Measurements from ENCODE around the gene SMYD4. TPM values are rescaled to one million over a fixed set of nuclear protein-coding genes. Genes with fewer than 3 reads are reported as not detected.
A peak's percentile ranks its signal among the peaks of the same experiment; 100 is the strongest.
"Not testable (repeated sequence)": the region's sequence is repeated elsewhere in the genome, so short reads cannot be mapped to it uniquely, and the experiment has no call there.

The SMYD4 gene
- polyA plus RNA-seq, 4 donors, result 5.1 to 15.5 (median 7.3) TPM

DNA sequence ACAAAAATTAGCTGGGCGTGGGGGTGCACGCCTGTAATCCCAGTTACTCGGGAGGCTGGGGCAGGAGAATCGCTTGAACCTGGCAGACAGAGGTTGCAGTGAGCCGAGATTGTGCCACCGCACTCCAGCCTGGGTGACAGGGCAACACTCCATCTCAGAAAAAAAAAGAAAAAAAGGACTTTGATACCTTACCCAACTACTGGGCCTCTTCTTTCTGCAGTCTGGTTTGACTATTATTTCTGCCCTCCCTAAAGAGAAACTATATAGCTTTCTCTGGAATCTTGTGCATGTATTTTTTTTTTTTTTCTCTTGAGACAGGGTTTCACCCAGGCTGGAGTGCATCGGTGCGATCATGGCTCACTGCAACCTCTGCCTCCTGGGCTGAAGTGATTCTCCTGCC, 31.9 kb downstream of the SMYD4 start:
- peak overlapping the region in 1 of 3 donors; percentile 84 for H3K27ac ChIP-seq (ENCODE audit: low read depth in 1 of 3, low read length in 2 of 3)
- H3K4me3 ChIP-seq (ENCODE audit: low read depth in 1 of 3, low read length in 3 of 3); H3K27me3 ChIP-seq (ENCODE audit: control insufficient read depth in 3 of 3, insufficient read depth in 3 of 3, low read length in 3 of 3); FAIRE-seq; H3K9me3 ChIP-seq (ENCODE audit: control insufficient read depth in 2 of 2, insufficient read depth in 1 of 2, low read depth in 1 of 2, low read length in 1 of 2): not testable (repeated sequence)
- H3K36me3 ChIP-seq (ENCODE audit: control insufficient read depth in 3 of 3, insufficient read depth in 2 of 3, low read depth in 1 of 3, low read length in 3 of 3), result peaks cover 2 to 51% (median 8%) of the 10 kb centered on the region in 3 donors
- DNase-seq, result peak; percentile 66 to 70
- H3K4me1 ChIP-seq (ENCODE audit: control insufficient read depth in 3 of 3, insufficient read depth in 2 of 3, low read depth in 1 of 3, low read length in 2 of 3), result peaks cover 0 to 21% (median 1%) of the 10 kb centered on the region in 3 donors
- 45 to 83% (median 57%) methylated on average over 8 of the region's 8 CpGs for WGBS, 3 donors

DNA sequence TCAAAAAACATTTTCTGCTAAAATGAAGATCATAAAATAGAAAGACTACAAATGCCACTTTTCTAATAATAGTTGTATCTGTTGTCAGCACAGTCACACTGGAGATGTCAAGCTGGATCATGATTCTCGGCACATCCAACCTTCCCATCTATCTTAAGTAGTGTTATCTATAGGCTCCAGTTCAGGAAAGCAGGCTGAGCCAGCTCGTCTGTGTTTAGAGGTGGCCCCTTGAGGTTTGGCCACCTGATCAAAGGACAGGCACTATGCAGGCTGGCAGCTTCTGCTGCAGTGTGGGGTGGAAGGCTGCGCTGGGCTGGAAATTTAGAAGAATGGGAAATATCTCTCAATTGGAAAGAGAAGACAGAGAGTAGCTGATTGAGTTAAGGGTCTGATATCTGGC, 32.4 kb downstream of the SMYD4 start:
- H3K4me3 ChIP-seq (ENCODE audit: low read depth in 1 of 3, low read length in 3 of 3), result no peak overlapping the region
- H3K4me1 ChIP-seq (ENCODE audit: control insufficient read depth in 3 of 3, insufficient read depth in 2 of 3, low read depth in 1 of 3, low read length in 2 of 3), result peaks cover 0 to 25% (median 1%) of the 10 kb centered on the region in 3 donors
- H3K27me3 ChIP-seq (ENCODE audit: control insufficient read depth in 3 of 3, insufficient read depth in 3 of 3, low read length in 3 of 3), result no peaks in the 10 kb centered on the region
- DNase-seq (peak in 1 of 2 donors; percentile 49), FAIRE-seq (no peak)
- WGBS, 3 donors, result 57 to 65% (median 60%) methylated on average over 3 of the region's 3 CpGs
- peaks cover 2 to 52% (median 8%) of the 10 kb centered on the region in 3 donors for H3K36me3 ChIP-seq (ENCODE audit: control insufficient read depth in 3 of 3, insufficient read depth in 2 of 3, low read depth in 1 of 3, low read length in 3 of 3)
- H3K27ac ChIP-seq (ENCODE audit: low read depth in 1 of 3, low read length in 2 of 3), result peak overlapping the region in 1 of 3 donors; percentile 82
- H3K9me3 ChIP-seq (ENCODE audit: control insufficient read depth in 2 of 2, insufficient read depth in 1 of 2, low read depth in 1 of 2, low read length in 1 of 2), result no peaks in the 10 kb centered on the region

- WGBS, 3 donors, result 42 to 63% (median 59%) methylated on average over 1 of the region's 1 CpG
- H3K36me3 ChIP-seq (ENCODE audit: control insufficient read depth in 3 of 3, insufficient read depth in 2 of 3, low read depth in 1 of 3, low read length in 3 of 3), result peaks cover 2 to 50% (median 8%) of the 10 kb centered on the region in 3 donors
- peak overlapping the region in 1 of 3 donors; percentile 82 for H3K27ac ChIP-seq (ENCODE audit: low read depth in 1 of 3, low read length in 2 of 3)
- no peak overlapping the region for H3K4me3 ChIP-seq (ENCODE audit: low read depth in 1 of 3, low read length in 3 of 3)
- no peaks in the 10 kb centered on the region for H3K9me3 ChIP-seq (ENCODE audit: control insufficient read depth in 2 of 2, insufficient read depth in 1 of 2, low read depth in 1 of 2, low read length in 1 of 2)
- no peak for DNase-seq
- no peak for FAIRE-seq
- no peaks in the 10 kb centered on the region for H3K27me3 ChIP-seq (ENCODE audit: control insufficient read depth in 3 of 3, insufficient read depth in 3 of 3, low read length in 3 of 3)
- H3K4me1 ChIP-seq (ENCODE audit: control insufficient read depth in 3 of 3, insufficient read depth in 2 of 3, low read depth in 1 of 3, low read length in 2 of 3), result peaks cover 0 to 25% (median 1%) of the 10 kb centered on the region in 3 donors
Measured at GRCh38 chr17:1796800-1797199, 32.9 kb downstream of the SMYD4 start.

GRCh38 chr17:1793447-1793806, 36.3 kb downstream of the SMYD4 start:
- Histone ChIP-seq H3K9me3 (ENCODE audit: control insufficient read depth in 2 of 2, insufficient read depth in 1 of 2, low read depth in 1 of 2, low read length in 1 of 2) (no peaks in the 10 kb centered on the region), H3K4me3 (ENCODE audit: low read depth in 1 of 3, low read length in 3 of 3) (no peak overlapping the region), H3K36me3 (ENCODE audit: control insufficient read depth in 3 of 3, insufficient read depth in 2 of 3, low read depth in 1 of 3, low read length in 3 of 3) (peaks cover 0 to 21% (median 2%) of the 10 kb centered on the region in 3 donors), H3K27ac (ENCODE audit: low read depth in 1 of 3, low read length in 2 of 3) (peak overlapping the region in 1 of 3 donors; percentile 2), H3K27me3 (ENCODE audit: control insufficient read depth in 3 of 3, insufficient read depth in 3 of 3, low read length in 3 of 3) (no peaks in the 10 kb centered on the region), H3K4me1 (ENCODE audit: control insufficient read depth in 3 of 3, insufficient read depth in 2 of 3, low read depth in 1 of 3, low read length in 2 of 3) (peaks cover 0 to 23% (median 1%) of the 10 kb centered on the region in 3 donors)
- FAIRE-seq (no peak), DNase-seq (peak in 1 of 2 donors; percentile 57)
- WGBS, 3 donors, result 17 to 56% (median 31%) methylated on average over 1 of the region's 1 CpG

- Histone ChIP-seq H3K27me3 (ENCODE audit: control insufficient read depth in 3 of 3, insufficient read depth in 3 of 3, low read length in 3 of 3) (no peaks in the 10 kb centered on the region), H3K36me3 (ENCODE audit: control insufficient read depth in 3 of 3, insufficient read depth in 2 of 3, low read depth in 1 of 3, low read length in 3 of 3) (peaks cover 0 to 17% (median 0%) of the 10 kb centered on the region in 3 donors), H3K9me3 (ENCODE audit: control insufficient read depth in 2 of 2, insufficient read depth in 1 of 2, low read depth in 1 of 2, low read length in 1 of 2) (no peaks in the 10 kb centered on the region), H3K27ac (ENCODE audit: low read depth in 1 of 3, low read length in 2 of 3) (peak overlapping the region in 1 of 3 donors; percentile 2), H3K4me1 (ENCODE audit: control insufficient read depth in 3 of 3, insufficient read depth in 2 of 3, low read depth in 1 of 3, low read length in 2 of 3) (peaks cover 0 to 22% (median 1%) of the 10 kb centered on the region in 3 donors), H3K4me3 (ENCODE audit: low read depth in 1 of 3, low read length in 3 of 3) (no peak overlapping the region)
- DNase-seq, result peak in 1 of 2 donors; percentile 42
- 43 to 82% (median 59%) methylated on average over 23 of the region's 23 CpGs for WGBS, 3 donors
- FAIRE-seq, result no peak
Measured at GRCh38 chr17:1792495-1793446, 36.9 kb downstream of the SMYD4 start.

DNA sequence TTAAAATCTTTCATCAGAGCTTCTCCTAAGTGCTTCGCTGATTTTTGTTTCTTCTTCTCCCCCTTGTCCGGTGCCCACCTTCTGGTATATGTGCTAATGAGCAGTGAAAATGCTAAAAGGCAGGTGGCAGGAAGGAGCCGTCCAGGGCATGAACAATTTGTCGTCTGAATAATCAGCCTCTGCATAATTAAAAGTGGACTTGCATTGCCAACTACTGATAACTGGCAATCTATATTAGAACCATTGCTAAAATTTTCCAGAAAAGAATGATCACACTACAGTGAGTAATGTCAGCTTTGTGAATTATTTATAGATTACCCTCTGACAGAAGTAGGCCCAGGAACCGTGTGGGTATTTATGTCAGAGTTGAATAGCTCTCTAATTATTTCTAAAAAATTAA, 39.8 kb downstream of the SMYD4 start:
- WGBS, 3 donors, result 16 to 49% (median 38%) methylated on average over 5 of the region's 5 CpGs
- peaks cover 4 to 38% (median 6%) of the 10 kb centered on the region in 3 donors for H3K4me1 ChIP-seq (ENCODE audit: control insufficient read depth in 3 of 3, insufficient read depth in 2 of 3, low read depth in 1 of 3, low read length in 2 of 3)
- peak in 1 of 2 donors; percentile 76 for DNase-seq
- H3K27ac ChIP-seq (ENCODE audit: low read depth in 1 of 3, low read length in 2 of 3), result peak overlapping the region; percentile 19 to 65 (median 36)
- H3K36me3 ChIP-seq (ENCODE audit: control insufficient read depth in 3 of 3, insufficient read depth in 2 of 3, low read depth in 1 of 3, low read length in 3 of 3), result peaks cover 0 to 33% (median 0%) of the 10 kb centered on the region in 3 donors
- H3K4me3 ChIP-seq (ENCODE audit: low read depth in 1 of 3, low read length in 3 of 3), result no peak overlapping the region
- FAIRE-seq, result peak; percentile 87
- no peaks in the 10 kb centered on the region for H3K27me3 ChIP-seq (ENCODE audit: control insufficient read depth in 3 of 3, insufficient read depth in 3 of 3, low read length in 3 of 3)
- H3K9me3 ChIP-seq (ENCODE audit: control insufficient read depth in 2 of 2, insufficient read depth in 1 of 2, low read depth in 1 of 2, low read length in 1 of 2), result no peaks in the 10 kb centered on the region

- 26 to 60% (median 45%) methylated on average over 16 of the region's 16 CpGs for WGBS, 3 donors
- peak; percentile 93 to 99 for DNase-seq
Measured at GRCh38 chr17:1787301-1787902, 42.3 kb downstream of the SMYD4 start.

DNA sequence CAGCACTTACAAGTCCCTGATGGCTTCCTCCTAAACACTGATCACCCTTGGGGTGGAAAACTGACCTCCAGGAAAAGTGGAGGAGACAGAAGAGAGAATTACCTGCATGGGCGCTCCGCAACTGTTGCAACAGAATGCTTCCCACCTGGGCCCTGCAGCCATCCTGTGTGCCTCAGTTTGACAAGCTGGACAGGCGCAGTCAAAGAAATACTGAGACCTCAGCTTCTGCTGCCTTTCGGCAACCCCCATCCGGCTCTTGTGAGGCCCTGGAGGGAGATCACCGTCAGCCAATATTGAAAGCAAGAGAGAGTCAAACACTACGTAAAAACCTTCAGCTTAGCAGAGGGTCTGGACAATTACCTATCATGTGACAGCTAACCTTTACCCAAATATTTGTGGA, 43.0 kb downstream of the SMYD4 start:
- Histone ChIP-seq H3K9me3 (ENCODE audit: control insufficient read depth in 2 of 2, insufficient read depth in 1 of 2, low read depth in 1 of 2, low read length in 1 of 2) (no peaks in the 10 kb centered on the region), H3K36me3 (ENCODE audit: control insufficient read depth in 3 of 3, insufficient read depth in 2 of 3, low read depth in 1 of 3, low read length in 3 of 3) (peaks cover 0 to 48% (median 0%) of the 10 kb centered on the region in 3 donors), H3K4me1 (ENCODE audit: control insufficient read depth in 3 of 3, insufficient read depth in 2 of 3, low read depth in 1 of 3, low read length in 2 of 3) (peaks cover 2 to 40% (median 6%) of the 10 kb centered on the region in 3 donors), H3K4me3 (ENCODE audit: low read depth in 1 of 3, low read length in 3 of 3) (no peak overlapping the region), H3K27me3 (ENCODE audit: control insufficient read depth in 3 of 3, insufficient read depth in 3 of 3, low read length in 3 of 3) (no peaks in the 10 kb centered on the region), H3K27ac (ENCODE audit: low read depth in 1 of 3, low read length in 2 of 3) (peak overlapping the region; percentile 81 to 93 (median 87))
- DNase-seq (no peak), FAIRE-seq (no peak)
- WGBS, 3 donors, result 86 to 94% (median 88%) methylated on average over 7 of the region's 7 CpGs

More at GRCh38 chr17:1787301-1787902, 42.3 kb downstream of the SMYD4 start:
- FAIRE-seq, result peak; percentile 93
- H3K27me3 ChIP-seq (ENCODE audit: control insufficient read depth in 3 of 3, insufficient read depth in 3 of 3, low read length in 3 of 3), result no peaks in the 10 kb centered on the region
- H3K4me1 ChIP-seq (ENCODE audit: control insufficient read depth in 3 of 3, insufficient read depth in 2 of 3, low read depth in 1 of 3, low read length in 2 of 3), result peaks cover 2 to 41% (median 6%) of the 10 kb centered on the region in 3 donors
- no peak overlapping the region for H3K4me3 ChIP-seq (ENCODE audit: low read depth in 1 of 3, low read length in 3 of 3)
- peak overlapping the region; percentile 81 to 93 (median 87) for H3K27ac ChIP-seq (ENCODE audit: low read depth in 1 of 3, low read length in 2 of 3)
- no peaks in the 10 kb centered on the region for H3K9me3 ChIP-seq (ENCODE audit: control insufficient read depth in 2 of 2, insufficient read depth in 1 of 2, low read depth in 1 of 2, low read length in 1 of 2)
- peaks cover 0 to 43% (median 0%) of the 10 kb centered on the region in 3 donors for H3K36me3 ChIP-seq (ENCODE audit: control insufficient read depth in 3 of 3, insufficient read depth in 2 of 3, low read depth in 1 of 3, low read length in 3 of 3)

All from small intestine (tissue), 7 donors.